HG02610 (cell line): ENCODE data around the gene FTCD.
"Not testable (repeated sequence)": the region's sequence is repeated elsewhere in the genome, so short reads cannot be mapped to it uniquely, and the experiment has no call there.

Source experiments
- ATAC-seq: cut with Tn5 transposase; IDR thresholded peaks from one replicate; pipeline ENCODE4 v1.9.1; 2021; ENCODE audit warnings: mild to moderate bottlenecking, moderate library complexity; ENCODE audit not compliant: unreplicated experiment

FTCD gene

DNA sequence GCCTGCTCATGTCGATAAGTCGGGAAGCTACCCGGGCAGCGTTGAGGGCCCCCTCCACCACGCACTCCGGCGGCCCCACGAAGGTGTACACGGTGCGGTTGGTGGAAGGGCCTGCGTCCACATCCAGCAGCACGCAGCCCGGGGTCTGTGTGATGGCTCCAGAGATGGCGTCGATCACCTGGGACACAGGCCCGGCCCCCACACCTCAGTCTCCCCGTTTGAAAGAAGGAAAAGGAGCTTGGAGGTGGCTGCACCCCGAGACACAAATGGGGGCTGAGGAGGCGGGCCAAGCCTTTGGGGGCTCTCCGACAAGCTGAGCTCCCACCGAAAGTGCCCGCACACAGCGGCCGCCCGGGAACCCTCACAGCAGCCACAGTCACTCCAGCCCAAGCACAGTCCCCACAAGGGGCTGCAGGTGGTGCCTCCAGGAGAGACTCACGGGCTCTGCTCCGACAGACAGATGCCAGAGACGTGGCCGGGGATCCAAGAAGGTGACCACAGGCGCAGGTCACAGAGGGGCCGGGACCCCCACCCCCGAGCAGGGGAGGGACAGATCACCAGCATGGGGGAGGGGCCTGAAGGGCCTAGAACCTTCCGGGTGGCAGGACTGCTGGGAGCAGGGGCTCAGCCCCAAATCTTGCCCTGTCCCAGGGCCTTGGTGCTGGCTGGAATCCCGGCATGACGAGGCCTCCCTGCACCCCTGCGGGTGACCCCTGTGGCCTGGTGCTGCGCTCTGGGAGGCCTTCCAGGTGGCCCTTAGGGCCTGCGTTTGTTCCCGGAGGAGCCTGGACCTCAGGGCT is 1.0 kb downstream of the FTCD start:
- no peak for ATAC-seq

- no peak for ATAC-seq
Observed at GRCh38 chr21:46153247-46154154, 1.9 kb downstream of the FTCD start.

GRCh38 chr21:46152927-46153246 is 2.5 kb downstream of the FTCD start:
- ATAC-seq = no peak

DNA sequence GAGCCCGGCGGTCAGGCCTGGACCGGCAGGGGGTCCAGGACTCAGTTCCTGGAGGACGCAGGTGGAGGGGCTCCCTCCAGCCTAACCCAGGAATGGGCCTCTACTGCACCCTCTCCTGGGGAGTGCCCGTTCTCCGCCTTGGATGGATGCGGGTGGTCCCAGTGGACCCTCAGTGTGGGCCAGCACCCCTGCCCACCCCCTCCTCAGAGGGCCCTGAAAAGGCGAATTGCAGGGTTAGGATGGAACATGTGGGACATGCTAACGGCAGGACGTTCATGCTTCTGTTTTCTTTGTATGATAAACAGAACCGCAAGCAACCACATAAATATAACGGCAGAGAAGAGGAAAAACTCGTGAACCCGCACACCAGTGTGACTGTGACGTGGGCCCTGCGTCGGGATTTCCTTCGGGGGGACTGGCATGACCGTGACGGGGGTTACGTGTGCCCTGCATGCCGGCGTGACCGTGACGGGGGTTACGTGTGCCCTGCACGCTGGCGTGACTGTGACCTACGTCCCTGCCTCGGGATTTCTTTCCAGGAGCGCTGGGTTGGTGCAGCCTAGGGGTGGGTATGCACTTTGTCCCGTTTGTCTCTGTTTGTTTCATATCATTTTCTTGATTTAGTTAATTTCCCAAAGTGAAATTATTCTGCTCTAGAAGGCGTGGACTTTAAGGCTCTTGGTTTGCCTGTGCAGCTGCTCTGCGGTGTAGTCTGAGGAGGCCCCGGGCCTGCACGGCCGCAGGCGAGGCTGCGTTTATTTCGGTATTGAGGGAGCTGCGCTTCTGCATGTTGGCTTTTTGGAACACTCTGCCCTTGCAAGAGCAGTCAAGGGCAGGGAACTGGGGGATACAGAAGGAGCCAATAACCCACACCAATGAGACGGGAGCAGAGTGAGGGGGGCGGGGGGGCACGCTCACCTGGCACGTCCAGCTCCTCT is 3.1 kb downstream of the FTCD start:
- no peak for ATAC-seq

GRCh38 chr21:46151261-46151988 is 4.0 kb downstream of the FTCD start:
- no peak for ATAC-seq

DNA sequence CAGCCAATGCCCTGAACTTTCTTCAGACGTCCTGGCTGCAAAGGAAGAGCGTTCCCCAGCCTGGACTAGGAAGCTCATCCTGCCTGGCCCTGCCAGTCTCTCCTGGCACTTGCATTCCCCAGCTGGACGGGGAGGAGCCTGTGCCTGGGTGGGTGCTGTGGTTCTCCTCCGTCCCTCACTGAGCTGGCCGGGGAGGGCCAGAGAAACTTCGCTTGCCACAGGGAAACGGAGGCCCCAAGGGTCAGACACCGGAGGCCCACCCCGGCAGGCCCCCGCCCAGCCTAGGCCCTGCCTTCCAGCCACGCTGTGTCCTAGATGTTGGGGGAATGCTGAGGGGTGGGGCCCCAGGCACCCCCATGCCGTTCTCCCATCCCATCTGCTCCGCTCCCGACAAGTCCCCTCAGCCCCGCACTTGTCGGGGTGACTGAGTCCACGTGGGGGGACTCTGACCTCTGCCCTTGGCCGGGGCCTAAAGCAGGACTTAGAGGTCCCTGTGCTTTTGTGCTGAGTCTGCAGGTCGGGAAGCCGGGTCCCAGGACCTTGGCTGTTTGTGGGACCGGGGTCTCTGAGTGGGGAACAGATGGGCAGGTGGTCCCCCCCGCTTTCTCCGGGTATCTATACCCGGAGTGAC is 4.8 kb downstream of the FTCD start:
- no peak for ATAC-seq

DNA sequence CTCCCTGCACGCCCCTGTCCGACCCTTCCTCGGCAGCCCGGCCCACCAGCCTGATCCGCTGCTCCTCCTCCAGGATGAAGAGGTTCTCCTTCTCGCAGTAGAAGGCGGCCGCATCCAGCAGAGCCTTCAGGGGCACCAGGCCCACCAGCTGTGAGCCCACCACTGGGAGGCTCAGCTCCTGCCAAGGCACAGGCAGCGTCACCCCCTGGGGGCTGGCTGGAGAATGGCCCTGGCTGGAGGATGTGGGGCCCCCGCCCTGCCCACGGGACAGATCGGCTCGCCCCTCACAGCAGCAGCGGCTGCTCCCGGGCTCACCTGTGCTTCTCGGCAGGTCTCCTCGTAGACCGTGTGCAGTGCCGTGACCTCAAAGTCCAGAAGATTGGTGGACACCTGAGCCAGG is 5.3 kb downstream of the FTCD start:
- ATAC-seq = no peak

GRCh38 chr21:46149205-46149901 is 6.0 kb downstream of the FTCD start:
- no peak for ATAC-seq

- no peak for ATAC-seq
Observed at GRCh38 chr21:46148106-46148505, 7.3 kb downstream of the FTCD start.

DNA sequence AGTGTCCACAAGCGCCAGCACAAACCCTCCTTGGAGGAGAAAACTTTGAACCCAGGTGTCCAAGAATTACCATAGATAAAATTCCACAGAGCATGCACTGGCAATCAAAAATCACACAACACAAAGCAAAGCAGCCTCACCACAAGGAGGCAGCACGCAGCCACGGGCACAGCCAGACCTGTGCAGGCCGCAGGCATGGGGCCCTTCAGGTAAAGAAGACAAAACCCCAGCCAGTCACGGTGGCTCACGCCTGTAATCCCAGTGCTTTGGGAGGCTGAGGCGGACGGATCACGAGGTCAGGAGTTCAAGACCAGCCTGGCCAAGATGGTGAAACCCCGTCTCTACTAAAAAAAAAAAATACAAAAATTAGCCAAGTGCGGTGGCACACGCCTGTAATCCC is 8.0 kb downstream of the FTCD start:
- ATAC-seq = not testable (repeated sequence)

DNA sequence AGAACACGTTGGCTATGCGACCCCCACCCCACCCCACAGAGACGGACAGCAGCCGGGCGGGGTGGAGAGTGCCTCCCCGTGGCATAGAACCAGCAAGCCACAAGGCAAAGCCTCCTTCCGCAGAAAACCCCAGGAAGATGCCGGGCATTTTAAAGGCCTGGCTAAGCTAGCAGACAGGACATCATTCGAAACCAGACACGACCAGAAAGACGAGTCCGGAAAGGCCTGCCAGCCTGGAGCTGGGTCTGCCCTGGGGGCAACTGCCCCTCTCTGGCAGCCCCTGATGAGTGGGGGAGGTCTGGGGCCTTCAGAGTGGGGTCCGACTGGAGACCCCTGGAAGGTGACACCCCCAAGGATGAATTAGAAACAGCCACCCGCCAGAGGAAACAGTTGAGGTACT is 8.5 kb downstream of the FTCD start:
- no peak for ATAC-seq

GRCh38 chr21:46145840-46146691 is 9.3 kb downstream of the FTCD start:
- ATAC-seq = no peak

GRCh38 chr21:46145159-46145839 is 10.1 kb downstream of the FTCD start:
- ATAC-seq = no peak

DNA sequence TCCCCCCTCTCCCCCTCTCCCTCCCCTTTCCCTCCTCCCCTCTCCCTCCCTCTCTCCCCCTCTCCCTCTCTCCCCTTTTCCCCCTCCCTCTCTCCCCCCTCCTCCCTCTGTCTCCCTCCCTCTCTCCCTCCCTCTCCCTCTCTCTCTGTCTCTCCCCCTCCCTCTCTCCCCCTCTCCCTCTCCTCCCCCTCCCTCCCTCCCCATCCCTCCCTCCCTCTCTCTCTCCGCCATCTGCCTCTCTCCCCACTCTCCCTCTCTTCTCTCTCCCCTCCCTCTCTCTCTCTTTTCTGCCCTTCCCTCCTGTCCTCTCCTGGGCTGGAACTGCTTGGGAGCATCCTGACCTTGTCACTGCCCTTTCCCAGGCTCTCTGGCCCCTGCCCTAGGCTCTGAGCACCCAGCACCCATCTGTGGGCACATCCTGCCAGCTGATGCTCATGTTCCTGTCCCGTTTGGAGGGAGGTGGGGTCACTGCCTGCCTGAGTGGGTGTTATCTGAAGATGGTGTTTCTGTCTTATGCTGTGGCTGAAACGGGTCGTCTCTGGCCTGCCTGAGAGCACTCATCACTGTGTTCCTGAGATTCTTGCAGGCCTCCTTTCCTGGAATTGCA is 10.8 kb downstream of the FTCD start:
- no peak for ATAC-seq

GRCh38 chr21:46142582-46143473 is 12.6 kb downstream of the FTCD start:
- no peak for ATAC-seq

DNA sequence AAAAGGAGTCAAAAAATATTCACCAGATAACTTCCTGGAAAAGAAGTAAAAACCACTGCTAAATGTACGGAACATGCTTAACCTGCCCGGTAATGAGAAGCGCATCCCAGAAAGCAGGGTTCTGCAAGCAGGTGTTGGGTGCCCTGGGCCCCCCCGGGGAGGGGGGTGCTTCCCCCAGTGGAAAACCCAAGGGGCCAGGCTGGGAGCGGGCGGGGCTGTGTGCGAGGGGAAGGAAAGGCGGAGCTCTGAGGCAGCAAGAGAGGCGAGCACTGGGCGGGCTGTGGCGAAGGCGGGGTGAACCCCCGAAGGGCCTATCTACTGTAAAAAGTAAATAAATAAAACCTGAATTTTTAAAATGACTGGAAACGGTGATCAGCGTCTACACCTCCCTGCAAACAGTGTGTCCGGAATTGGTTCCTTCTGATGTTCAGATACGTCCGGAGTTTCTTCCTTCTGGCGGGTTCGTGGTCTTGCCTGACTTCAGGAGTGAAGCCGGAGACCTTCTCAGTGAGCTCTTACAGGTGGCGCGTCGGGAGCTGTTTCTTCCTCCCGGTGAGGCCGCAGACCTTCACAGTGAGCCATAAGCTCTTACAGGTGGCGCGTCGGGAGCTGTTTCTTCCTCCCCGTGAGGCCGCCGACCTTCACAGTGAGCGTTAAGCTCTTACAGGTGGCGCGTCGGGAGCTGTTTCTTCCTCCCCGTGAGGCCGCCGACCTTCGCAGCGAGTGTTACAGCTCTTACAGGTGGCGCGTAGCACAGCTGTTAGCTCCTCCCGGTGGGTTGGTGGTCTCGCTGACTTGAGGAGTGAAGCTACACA is 13.4 kb downstream of the FTCD start:
- ATAC-seq = no peak
